ENCODE measurements around the gene RNASE11.
"Not testable (repeated sequence)": the region's sequence is repeated elsewhere in the genome, so short reads cannot be mapped to it uniquely, and the experiment has no call there.

RNASE11 gene

DNA sequence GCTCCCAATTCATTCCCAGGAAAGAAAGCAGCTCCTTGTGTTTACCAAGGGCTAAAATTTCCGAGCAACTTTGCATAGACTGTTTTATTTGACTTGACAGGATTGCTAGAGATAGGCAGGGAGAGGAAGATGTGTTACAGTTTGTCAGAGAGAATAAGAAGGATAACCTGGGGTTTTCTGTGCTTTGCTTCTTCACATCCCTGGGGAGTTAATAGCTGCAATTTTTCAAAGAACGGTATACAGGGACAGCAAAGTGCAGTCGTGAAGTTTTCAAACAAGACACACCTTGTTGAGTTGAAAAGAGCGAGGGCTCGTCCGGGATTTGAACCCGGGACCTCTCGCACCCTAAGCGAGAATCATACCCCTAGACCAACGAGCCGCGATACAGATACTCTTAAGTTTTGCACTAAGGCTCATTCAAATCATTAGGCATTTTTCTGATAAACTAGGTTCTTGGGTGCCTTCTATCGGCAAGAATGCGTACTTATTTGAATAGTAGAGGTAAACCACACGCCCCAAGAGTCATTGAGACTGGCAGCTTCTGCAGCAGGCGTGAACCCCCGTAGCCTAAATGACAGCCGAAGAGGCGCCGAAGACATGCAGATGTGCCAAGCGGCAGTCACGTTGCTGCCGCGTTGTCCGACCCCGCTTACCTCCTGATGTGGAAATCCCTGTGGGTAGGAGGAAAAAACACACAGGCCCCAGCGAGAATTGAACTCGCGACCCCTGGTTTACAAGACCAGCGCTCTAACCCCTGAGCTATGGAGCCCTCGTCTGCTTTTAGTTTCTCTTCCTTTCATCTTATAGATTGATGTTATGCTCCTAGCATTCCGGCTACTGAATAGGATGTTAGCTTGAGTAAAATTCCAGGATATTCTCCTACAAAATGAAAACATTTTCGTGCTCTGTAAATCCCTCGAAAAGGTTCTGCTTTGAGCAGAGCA is 25.6 kb upstream of the RNASE11 start:
- DNase-seq, result peak; percentile 82 to 86

DNA sequence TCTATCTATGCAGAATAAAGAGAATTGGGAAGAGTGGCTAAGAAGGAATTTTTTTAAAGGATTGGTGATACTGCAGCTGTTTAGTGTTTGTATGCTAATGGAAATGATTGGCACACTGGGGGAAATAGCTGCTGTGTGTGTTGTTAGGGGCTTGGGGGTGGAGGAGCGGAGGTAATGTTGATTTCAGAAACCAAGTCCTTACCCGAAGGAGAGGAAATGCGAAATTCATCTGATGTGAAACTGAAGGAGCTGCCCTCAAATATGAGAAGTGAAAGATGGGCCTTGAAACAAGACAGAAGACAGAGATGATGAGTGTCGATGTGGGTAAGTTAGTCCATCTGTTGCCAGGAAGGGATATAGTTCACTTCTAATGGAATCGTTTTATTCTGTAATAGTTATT is 24.6 kb upstream of the RNASE11 start:
- no peak for DNase-seq

DNA sequence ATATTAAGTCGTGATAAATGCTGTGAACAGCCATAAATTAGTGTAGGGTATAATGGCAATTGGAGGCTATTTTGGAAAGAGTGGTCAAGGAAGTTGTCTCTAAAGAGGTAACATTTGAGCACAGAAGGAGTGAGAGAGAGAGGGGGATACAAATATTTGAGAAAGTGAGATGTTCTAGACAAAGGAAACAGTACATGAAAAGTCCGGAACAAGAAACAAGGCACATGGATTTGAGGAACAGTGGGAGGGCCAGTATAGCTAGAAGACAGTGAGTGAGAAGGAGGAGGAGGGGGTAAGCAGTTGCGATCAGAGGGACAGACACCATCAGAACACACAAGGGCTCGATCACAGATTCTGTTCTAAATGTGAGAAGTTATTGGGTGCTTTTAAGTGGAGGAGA is 23.5 kb upstream of the RNASE11 start:
- DNase-seq, result no peak

GRCh38 chr14:20610002-20610765 is 22.4 kb upstream of the RNASE11 start:
- DNase-seq, result peak; percentile 33 to 65

- peak; percentile 67 to 79 for DNase-seq
Observed at GRCh38 chr14:20609215-20610001, 21.6 kb upstream of the RNASE11 start.

DNA sequence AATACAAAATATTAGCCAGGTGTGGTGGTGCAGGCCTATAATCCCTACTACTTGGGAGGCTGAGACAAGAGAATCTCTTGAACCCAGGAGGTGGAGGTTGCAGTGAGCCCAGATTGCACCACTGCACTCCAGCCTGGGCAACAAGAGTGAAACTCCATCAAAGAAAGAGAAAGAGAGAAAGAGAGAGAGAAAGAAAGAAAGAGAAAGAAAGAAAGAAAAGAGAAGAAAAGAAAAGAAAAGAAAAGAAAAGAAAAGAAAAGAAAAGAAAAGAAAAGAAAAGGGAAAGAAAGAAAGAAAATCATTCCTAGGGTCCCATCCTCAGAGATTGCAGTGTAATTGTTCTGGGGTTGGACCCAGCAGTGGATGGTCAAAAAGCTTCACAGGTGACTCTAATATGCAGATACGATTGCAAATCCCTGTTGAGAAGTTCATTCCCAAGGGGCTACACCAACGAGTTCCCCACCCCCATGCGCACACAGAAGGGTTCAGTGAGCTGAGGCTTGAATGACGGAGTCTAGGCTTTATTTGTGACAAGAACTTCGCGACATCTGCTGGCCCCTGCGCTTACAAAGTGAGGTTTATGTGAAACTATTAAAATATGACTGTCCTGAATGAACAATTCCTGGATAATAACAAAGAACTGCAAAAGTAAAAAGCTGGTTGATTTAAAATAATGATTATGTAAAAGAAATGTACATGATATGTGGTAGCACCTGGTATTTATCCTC is 20.7 kb upstream of the RNASE11 start:
- no peak for DNase-seq

DNA sequence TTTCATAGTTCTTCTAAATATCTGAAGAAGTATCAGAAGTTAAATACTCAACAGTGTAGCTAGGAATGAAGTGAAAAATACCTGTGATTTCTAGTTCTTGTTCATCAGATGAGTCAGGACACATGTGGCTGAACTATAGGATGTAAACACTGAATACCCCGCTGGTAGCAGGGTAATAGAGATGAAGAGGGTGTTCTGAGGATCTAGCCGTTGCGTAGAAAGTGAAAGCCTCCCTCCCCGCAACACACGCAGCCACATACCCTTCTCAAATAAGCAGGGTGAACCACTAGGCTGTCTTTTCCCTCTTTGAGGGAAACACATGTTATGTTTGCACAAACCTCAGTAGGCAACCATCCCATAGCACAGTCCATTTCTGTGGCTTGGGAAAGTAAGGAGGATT is 19.8 kb upstream of the RNASE11 start:
- no peak for DNase-seq

DNA sequence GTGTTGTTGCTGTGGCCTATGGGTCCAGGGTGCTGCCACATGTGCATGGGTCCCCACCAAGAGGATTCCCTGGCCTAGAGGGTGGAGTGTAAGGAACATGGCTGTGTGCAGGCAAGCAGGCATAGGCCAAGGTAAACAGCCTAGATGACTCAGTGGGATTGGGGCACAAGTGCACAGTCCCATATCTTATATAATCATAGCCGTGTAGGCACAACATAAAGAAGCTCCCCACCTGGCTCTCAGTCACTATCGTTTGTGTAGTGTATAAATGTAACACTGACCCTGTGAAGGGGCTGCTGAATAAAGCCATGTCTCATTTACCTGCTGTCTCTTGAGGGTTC is 19.1 kb upstream of the RNASE11 start:
- no peak for DNase-seq

GRCh38 chr14:20606190-20606901 is 18.5 kb upstream of the RNASE11 start:
- DNase-seq, result peak in 1 of 2 experiments; percentile 30

DNA sequence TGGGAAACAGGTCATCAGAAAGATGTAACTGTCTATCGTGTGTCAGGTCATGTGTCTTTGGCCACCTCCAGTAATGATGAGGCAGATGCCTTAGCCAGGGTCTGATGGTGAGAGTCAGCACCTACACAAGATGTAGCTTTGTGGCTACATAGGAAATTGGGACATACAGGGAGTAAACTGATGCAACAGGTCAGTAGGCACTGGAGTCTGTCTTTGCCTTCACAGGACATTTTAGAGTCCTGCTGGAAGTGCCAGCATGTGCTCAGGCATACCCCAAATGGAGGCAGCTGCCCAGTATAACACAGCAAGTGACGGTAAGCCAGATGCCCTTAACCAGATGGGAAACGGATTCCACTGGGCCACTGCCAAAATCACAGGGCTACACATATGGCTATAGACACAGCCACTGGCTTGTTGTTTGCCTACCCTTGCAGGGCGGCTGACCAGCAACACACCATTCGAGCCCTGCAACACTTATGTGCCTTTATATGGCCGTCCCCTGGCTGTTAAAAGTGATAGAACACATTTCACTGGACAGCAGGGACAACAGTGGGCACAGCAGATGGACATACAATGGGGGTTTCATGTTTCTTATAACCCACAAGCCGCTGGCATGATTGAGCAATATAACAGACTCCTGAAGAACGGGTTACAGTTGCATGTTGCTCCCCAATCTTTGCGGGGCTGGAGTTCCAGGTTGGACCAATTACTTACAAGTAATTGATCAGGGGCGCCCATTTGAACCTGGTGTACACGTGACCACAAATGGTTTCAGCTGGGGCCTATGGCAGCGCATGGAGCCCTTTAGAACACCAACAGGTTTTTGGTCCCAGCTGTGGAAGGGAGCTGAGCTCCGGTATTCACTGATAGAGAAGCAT is 16.3 kb upstream of the RNASE11 start:
- no peak for DNase-seq

DNA sequence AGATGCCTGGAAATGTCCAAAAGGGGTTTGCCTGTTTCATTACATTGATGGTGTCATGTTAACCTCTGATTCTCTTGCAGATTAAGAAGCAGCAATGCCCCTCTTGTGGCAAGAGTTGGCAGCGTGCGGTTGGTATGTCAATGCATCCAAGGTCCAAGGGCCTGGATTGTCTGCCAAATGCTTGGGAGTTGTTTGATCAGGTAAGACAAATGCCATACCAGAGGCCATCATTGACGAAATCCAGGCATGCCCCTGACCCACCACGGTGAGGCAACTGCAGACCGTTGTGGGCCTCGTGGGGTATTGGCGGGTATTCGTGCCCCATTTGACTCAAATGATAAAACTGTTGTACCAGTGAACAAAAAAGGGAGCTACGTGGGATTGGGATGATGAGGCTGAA is 14.8 kb upstream of the RNASE11 start:
- no peak for DNase-seq

DNA sequence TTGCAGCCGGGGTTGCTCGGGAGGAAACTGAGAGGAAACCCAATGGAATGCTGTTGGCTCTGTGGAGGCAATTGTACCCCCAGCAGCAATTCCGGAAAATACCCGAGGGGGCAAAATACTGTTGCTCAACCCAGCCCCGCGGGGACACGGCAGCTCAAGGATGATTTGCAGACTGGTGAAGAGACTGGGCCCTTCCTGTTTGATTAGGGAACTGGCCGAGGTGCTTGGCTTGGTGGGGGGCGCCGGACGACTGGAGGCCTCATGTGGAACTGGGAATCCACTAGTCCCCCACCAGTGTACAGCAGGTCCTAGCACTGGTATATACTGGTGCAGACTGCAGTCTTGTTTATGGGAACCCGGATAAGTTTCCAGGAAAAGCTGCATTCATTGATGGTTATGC is 13.7 kb upstream of the RNASE11 start:
- no peak for DNase-seq

DNA sequence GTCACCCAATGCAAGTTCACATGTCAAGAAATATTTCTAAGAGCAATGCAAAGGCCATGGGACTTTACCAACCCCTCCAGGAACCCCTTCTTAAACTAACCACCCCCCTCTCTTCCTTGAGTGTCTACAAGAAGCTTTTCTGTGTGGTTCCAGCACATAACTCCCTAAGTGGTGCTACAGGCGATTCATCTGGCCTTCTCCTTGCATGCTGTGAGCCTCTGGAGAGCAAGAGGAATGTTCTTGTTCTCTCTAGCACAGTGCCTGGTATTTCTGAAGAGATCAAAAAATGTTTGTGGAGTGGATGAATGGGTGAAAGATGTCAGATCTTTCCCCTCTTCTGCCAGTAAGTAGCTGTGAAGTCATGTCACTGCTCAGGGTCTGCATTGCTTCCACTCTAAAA is 9.3 kb upstream of the RNASE11 start:
- no peak for DNase-seq

DNA sequence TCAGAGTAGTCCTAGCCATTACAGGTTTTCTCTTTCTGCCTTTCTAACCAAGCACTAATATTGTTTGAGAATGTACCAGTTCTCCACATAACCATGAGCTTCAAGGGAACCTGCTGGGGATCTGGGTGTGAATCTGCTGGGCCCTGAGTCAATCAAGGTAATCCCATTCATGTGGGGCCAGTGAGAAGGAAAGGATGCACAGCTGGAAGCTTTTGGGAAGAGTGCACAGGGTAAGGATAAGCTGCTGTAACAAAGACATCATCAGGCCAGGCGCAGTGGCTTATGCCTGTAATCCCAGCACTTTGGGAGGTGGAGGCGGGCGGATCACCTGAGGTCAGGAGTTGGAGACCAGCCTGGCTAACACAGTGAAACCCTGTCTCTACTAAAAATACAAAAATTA is 7.9 kb upstream of the RNASE11 start:
- DNase-seq, result not testable (repeated sequence)

- DNase-seq, result no peak
Observed at GRCh38 chr14:20592574-20592973, 4.8 kb upstream of the RNASE11 start.

GRCh38 chr14:20591235-20591634 is 3.4 kb upstream of the RNASE11 start, which contains the start of gene RNASE12:
TSS of gene RNASE12 (minus strand) at chr14:20591376. CDS start at chr14:20590723, 653 bp downstream.
- DNase-seq, result no peak

DNA sequence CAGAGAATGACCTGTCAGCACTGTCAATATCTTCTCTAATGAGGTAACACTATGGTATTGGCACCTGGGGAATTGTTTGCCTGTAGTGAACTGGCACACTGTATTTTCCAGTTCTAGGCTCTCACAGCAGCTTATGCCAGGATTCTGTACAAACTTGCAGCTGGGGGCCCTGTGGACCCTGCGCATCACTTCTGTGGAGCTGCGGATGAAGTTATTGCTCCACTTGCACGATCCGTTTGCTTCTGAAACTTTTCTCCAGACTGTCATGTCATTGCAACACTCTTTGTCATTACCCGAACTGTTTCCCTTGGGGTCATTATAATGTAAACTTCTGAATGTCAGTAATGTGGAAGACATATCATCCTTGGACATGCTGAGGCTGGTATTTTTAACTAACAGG is 3.9 kb downstream of the RNASE11 start:
- no peak for DNase-seq

GRCh38 chr14:20583142-20583541 is 4.7 kb downstream of the RNASE11 start:
- no peak for DNase-seq

GRCh38 chr14:20580242-20580641 is 7.6 kb downstream of the RNASE11 start:
- no peak for DNase-seq

DNA sequence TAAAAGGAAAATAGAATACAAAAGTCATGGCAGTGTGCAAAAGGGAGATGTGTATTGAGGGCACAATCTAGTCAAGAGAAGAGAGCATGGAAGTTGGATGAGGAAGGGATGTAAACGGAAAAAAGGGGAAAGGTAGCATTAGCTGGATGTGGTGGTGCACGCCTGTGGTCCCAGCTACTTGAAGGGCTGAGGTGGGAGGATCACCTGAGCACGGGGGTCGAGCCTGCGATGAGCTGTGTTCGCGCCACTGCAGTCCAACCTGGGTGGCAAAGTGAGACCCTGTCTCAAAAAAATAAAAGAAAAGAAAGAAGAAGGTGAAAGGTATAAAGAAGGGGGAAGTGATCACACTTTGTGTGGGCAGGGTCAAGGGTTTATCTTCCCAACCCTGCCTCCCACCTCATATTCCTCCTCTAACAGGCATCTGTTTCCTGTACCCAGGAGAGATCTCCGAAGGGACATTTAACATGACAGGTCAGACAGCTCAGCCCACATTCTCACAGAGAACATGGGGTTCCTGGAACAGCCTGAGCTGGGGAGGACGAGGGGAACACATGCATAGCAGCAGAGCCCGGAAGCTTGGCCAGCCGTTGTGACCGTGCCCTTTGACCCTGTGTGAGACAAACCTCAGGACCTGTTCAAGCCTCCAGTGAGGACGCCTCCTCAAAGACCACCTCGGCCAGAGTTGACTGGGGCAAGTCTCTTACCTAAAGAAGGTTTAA is 8.9 kb downstream of the RNASE11 start:
- no peak for DNase-seq
